Measurements from ENCODE around the gene WARS2. TPM values are rescaled to one million over a fixed set of nuclear protein-coding genes. Genes with fewer than 3 reads are reported as not detected.

The WARS2 gene
- total RNA-seq, 1 experiment from 2014 or later: 17.6 TPM

GRCh38 chr1:119102051-119102450 lies 38.4 kb downstream of the WARS2 start:
- Histone ChIP-seq H3K9me3 (ENCODE audit: insufficient read depth, low read depth) (peaks cover 4% of the 10 kb centered on the region; the same call in 1 of the 2 replicates), H3F3A (ENCODE audit: insufficient read depth, low read depth) (no peaks in the 10 kb centered on the region), H2AFZ (no peak overlapping the region), H3K9me2 (ENCODE audit: insufficient read depth) (no peaks in the 10 kb centered on the region), H3K4me3 (no peak overlapping the region), H3K36me3 (ENCODE audit: low read depth) (no peaks in the 10 kb centered on the region), H3K27ac (no peak overlapping the region), H3K79me2 (ENCODE audit: low read depth) (0 out of 2 replicates have a peak, but pooled peaks cover 4% of the 10 kb centered on the region), H3K4me1 (replicated peaks; ENCODE audit: insufficient read depth) (no peaks in the 10 kb centered on the region), H4K20me1 (ENCODE audit: insufficient read depth) (no peaks in the 10 kb centered on the region), H3K27me3 (ENCODE audit: insufficient read depth, low read depth) (no peaks in the 10 kb centered on the region), H3K4me2 (no peak overlapping the region)
- TF ChIP-seq CTCF (conservative IDR thresholded peaks at IDR 0.05) (no peak), EZH2 (IDR thresholded peaks at IDR 0.05; ENCODE audit: low read depth) (no peak)
- intact Hi-C loops (cut with micrococcal nuclease; ENCODE audit: unreplicated experiment): no loop called here
- no peak for DNase-seq
- ChIA-PET POLR2A (ENCODE audit: unreplicated experiment) (no interaction called here), CTCF (no interaction called here)
- BruUV-seq (replicated peaks): no TSS peak

- H3K9me2 ChIP-seq (ENCODE audit: insufficient read depth): no peaks in the 10 kb centered on the region
- no peaks in the 10 kb centered on the region for H3K36me3 ChIP-seq (ENCODE audit: low read depth)
- 0 out of 2 replicates have a peak, but pooled peaks cover 4% of the 10 kb centered on the region for H3K79me2 ChIP-seq (ENCODE audit: low read depth)
- H3F3A ChIP-seq (ENCODE audit: insufficient read depth, low read depth): no peaks in the 10 kb centered on the region
- no peaks in the 10 kb centered on the region for H3K27me3 ChIP-seq (ENCODE audit: insufficient read depth, low read depth)
- DNase-seq: no peak
- H3K4me3 ChIP-seq: no peak overlapping the region
- no peaks in the 10 kb centered on the region for H3K4me1 ChIP-seq (replicated peaks; ENCODE audit: insufficient read depth)
- no peak overlapping the region for H3K27ac ChIP-seq
- no peak overlapping the region for H2AFZ ChIP-seq
- H4K20me1 ChIP-seq (ENCODE audit: insufficient read depth): no peaks in the 10 kb centered on the region
- intact Hi-C loops (cut with micrococcal nuclease; ENCODE audit: unreplicated experiment): no loop called here
- peaks cover 4% of the 10 kb centered on the region; the same call in 1 of the 2 replicates for H3K9me3 ChIP-seq (ENCODE audit: insufficient read depth, low read depth)
- ChIA-PET CTCF (no interaction called here), POLR2A (ENCODE audit: unreplicated experiment) (no interaction called here)
- no peak overlapping the region for H3K4me2 ChIP-seq
- TF ChIP-seq CTCF (conservative IDR thresholded peaks at IDR 0.05) (no peak), EZH2 (IDR thresholded peaks at IDR 0.05; ENCODE audit: low read depth) (no peak)
- BruUV-seq (replicated peaks): no TSS peak
These were observed 38.9 kb downstream of the WARS2 start for GRCh38 chr1:119101563-119101962.

GRCh38 chr1:119099775-119100174 lies 40.7 kb downstream of the WARS2 start:
- no peak for DNase-seq
- intact Hi-C loops (cut with micrococcal nuclease; ENCODE audit: unreplicated experiment): no loop called here
- Histone ChIP-seq H3K9me3 (ENCODE audit: insufficient read depth, low read depth) (peaks cover 7% of the 10 kb centered on the region; the same call in 1 of the 2 replicates), H3F3A (ENCODE audit: insufficient read depth, low read depth) (no peaks in the 10 kb centered on the region), H3K27me3 (ENCODE audit: insufficient read depth, low read depth) (no peaks in the 10 kb centered on the region), H3K36me3 (ENCODE audit: low read depth) (no peaks in the 10 kb centered on the region), H3K4me1 (replicated peaks; ENCODE audit: insufficient read depth) (no peaks in the 10 kb centered on the region), H4K20me1 (ENCODE audit: insufficient read depth) (no peaks in the 10 kb centered on the region), H3K79me2 (ENCODE audit: low read depth) (0 out of 2 replicates have a peak, but pooled peaks cover 4% of the 10 kb centered on the region), H2AFZ (no peak overlapping the region), H3K4me3 (no peak overlapping the region), H3K4me2 (no peak overlapping the region), H3K9me2 (ENCODE audit: insufficient read depth) (no peaks in the 10 kb centered on the region), H3K27ac (no peak overlapping the region)
- BruUV-seq (replicated peaks): no TSS peak
- POLR2A ChIA-PET (ENCODE audit: unreplicated experiment): no interaction called here
- no peak for TF ChIP-seq CTCF (conservative IDR thresholded peaks at IDR 0.05)
- TF ChIP-seq EZH2 (IDR thresholded peaks at IDR 0.05; ENCODE audit: low read depth): no peak
- CTCF ChIA-PET: no interaction called here

Data from PC-9 (cell line).